Measurements from ENCODE around the gene TEX19. TPM values are rescaled to one million over a fixed set of nuclear protein-coding genes. Genes with fewer than 3 reads are reported as not detected.
"Not testable (repeated sequence)": the region's sequence is repeated elsewhere in the genome, so short reads cannot be mapped to it uniquely, and the experiment has no call there.

Gene TEX19
- total RNA-seq, 1 donor from 2014 or later: not detected

DNA sequence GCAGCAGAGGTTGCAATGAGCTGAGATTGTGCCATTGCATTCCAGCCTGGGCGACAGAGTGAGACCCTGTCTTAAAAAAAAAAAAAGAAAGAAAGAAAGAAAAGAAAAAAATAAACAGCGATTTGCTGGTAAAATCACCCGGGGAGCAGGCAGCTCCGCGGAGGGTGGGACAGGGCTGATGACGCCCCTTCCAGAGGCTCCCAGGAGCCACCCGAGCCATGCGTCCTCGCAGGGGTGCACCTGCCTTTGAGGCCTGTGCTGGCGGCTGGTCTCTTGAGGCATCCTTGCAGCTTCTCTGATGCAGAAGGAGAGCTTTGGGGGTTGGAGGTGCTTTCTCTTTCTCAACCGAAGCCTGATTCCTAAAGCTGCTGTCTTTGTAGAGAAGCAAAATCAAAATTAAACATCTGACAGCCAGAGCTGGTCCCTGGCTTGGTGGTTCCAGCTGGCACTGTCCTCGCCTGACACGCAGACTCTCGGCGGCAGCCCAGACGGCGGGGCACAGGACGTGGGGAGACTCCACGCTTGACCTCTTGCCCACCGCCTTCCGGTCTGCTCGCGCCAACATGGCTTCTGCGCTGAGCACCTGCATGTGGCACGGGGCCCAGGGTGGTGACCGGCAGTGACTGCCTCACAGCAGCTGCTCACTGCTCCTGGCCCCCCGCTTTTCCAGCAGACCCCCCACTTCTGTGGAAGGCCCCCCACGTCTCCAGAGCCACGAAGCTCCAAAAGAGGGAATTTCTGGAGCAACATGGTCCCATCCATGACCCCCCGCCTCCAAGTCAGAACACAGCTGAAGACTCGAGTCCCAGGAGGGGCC lies 19.1 kb downstream of the TEX19 start:
- Mint-ChIP-seq H3K36me3 (ENCODE audit: low read depth) (no peaks in the 10 kb centered on the region), H3K27me3 (peaks cover 29% of the 10 kb centered on the region)
- POLR2A ChIA-PET: no interaction called here

DNA sequence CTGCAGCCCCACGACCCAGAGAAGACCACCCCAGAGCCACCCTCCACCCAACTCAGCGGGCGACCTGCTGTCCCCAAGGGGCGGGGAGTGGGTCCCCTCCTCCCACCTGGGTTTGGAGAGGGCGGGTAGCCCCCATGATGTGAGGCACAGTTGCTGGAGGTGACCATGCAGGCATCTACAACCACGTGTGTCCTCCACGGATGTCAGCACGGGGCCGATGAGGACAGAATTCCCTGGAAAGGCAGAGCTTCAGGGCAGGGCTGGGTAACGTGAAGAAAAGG lies 19.6 kb downstream of the TEX19 start:
- TF ChIP-seq, protein P1, sequence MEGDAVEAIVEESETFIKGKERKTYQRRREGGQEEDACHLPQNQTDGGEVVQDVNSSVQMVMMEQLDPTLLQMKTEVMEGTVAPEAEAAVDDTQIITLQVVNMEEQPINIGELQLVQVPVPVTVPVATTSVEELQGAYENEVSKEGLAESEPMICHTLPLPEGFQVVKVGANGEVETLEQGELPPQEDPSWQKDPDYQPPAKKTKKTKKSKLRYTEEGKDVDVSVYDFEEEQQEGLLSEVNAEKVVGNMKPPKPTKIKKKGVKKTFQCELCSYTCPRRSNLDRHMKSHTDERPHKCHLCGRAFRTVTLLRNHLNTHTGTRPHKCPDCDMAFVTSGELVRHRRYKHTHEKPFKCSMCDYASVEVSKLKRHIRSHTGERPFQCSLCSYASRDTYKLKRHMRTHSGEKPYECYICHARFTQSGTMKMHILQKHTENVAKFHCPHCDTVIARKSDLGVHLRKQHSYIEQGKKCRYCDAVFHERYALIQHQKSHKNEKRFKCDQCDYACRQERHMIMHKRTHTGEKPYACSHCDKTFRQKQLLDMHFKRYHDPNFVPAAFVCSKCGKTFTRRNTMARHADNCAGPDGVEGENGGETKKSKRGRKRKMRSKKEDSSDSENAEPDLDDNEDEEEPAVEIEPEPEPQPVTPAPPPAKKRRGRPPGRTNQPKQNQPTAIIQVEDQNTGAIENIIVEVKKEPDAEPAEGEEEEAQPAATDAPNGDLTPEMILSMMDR (IDR thresholded peaks at IDR 0.05): no peak
- no peaks in the 10 kb centered on the region for H3K36me3 Mint-ChIP-seq (ENCODE audit: low read depth)
- H3K27me3 Mint-ChIP-seq: peaks cover 24% of the 10 kb centered on the region
- no peak overlapping the region for H3K4me3 Mint-ChIP-seq
- intact Hi-C loops (cut with micrococcal nuclease): no loop called here
- no peak overlapping the region for H3K27ac Mint-ChIP-seq
- ATAC-seq (ENCODE audit: low read depth): no peak
- POLR2A ChIA-PET: interaction anchor here (0.6 kb wide), 1 partner anchor 12 kb away, joined by 3 read pairs; no protein-coding TSS in a partner anchor
- no peak for DNase-seq
- no peaks in the 10 kb centered on the region for H3K9me3 Mint-ChIP-seq
- CTCF ChIA-PET: no interaction called here
- no peaks in the 10 kb centered on the region for H3K4me1 Mint-ChIP-seq

More for the DNA sequence above, 19.1 kb downstream of the TEX19 start:
- ATAC-seq (ENCODE audit: low read depth): no peak
- DNase-seq: no peak
- TF ChIP-seq, protein P1 (IDR thresholded peaks at IDR 0.05): no peak
- peaks cover 4% of the 10 kb centered on the region for H3K4me1 Mint-ChIP-seq
- no peaks in the 10 kb centered on the region for H3K9me3 Mint-ChIP-seq
- no peak overlapping the region for H3K4me3 Mint-ChIP-seq
- H3K27ac Mint-ChIP-seq: no peak overlapping the region
- CTCF ChIA-PET: no interaction called here
- intact Hi-C loops (cut with micrococcal nuclease): no loop called here

DNA sequence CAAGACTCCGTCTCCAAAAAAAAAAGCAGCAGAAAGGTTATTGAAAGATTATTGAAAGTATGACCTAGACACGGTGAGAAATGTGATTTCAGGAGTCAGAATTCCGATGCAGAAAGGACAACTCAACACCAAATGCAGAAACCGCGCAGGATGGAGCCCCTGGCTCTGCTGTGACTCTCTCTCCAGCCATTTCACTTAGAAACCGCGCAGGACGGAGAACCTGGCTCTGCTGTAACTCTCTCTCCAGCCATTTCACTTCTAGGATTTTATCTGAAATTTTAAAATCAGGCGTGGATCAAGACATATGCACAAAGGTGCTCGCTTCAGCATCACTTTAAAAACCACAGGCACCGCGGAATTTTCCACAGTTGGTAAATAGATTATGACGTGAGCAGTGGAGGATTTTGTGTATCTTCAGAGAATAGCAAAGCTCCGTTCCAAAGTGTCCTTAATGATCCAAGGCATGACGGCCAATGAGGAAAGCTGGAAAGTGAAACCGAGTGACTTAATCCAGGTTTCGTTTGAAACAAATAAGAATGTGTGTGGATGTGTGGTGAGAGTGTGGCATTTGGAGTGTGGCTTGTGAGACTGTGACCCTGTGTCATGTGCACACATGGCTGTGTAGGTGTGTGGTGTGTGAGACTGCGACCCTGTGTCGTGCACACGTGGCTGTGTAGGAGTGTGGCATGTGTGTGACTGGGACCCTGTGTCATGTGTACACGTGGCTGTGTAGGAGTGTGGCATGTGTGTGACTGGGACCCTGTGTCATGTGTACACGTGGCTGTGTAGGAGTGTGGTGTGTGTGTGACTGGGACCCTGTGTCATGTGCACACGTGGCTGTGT lies 22.0 kb downstream of the TEX19 start:
- Mint-ChIP-seq H3K9me3 (no peaks in the 10 kb centered on the region), H3K27ac (no peak overlapping the region), H3K4me1 (no peaks in the 10 kb centered on the region), H3K36me3 (ENCODE audit: low read depth) (no peaks in the 10 kb centered on the region), H3K27me3 (peaks cover 21% of the 10 kb centered on the region), H3K4me3 (no peak overlapping the region)
- ChIA-PET POLR2A (no interaction called here), CTCF (no interaction called here)
- DNase-seq: no peak
- intact Hi-C loops (cut with micrococcal nuclease): no loop called here
- TF ChIP-seq, protein P1 (IDR thresholded peaks at IDR 0.05): no peak
- no peak for ATAC-seq (ENCODE audit: low read depth)

DNA sequence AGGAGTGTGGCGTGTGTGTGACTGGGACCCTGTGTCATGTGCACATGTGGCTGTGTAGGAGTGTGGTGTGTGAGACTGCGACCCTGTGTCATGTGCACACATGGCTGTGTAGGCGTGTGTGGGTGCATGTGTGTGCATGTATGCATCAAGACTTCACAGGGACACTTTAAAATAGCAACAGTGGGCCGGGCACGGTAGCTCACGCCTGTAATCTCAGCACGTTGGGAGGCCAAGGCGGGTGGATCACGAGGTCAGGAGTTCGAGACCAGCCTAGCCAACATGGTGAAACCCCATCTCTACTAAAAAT lies 22.6 kb downstream of the TEX19 start:
- H3K4me1 Mint-ChIP-seq; H3K9me3 Mint-ChIP-seq; H3K27ac Mint-ChIP-seq; H3K4me3 Mint-ChIP-seq; POLR2A ChIA-PET; intact Hi-C loops (cut with micrococcal nuclease); ATAC-seq (ENCODE audit: low read depth); H3K36me3 Mint-ChIP-seq (ENCODE audit: low read depth); DNase-seq; CTCF ChIA-PET: not testable (repeated sequence)
- H3K27me3 Mint-ChIP-seq: peaks cover 18% of the 10 kb centered on the region

DNA sequence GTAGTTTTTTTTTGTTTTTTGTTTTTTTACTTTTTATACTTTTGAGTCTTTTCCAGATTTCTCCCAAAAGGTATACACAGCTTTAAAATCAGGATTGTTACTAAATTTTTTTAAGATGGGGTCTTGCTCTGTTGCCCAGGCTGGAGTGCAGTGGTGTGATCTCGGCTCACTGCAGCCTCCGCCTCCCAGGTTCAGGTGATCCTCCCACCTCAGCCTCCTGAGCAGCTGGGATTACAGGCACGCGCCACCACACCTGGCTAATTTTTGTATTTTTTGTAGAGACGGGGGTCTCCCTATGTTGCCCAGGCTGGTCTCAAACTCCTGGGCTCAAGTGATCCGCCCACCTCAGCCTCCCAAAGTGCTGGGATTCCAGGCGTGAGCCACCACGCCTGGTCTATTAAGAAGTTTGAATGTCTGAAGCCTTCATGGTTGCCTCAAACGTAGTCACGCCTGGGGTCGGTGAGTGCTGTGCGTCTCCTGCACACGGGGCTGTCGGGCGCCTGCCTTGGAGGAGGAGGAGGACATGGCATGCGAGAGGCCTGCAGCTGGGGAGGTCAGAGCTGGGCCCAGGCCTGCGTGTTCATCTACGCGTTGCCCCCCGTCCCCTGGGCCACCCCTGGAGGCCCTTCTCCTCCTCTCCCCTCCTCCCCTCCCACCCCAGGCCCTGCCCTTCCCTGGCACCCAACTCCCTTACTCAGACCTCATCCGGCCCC lies 23.3 kb downstream of the TEX19 start:
- H3K4me1 Mint-ChIP-seq; POLR2A ChIA-PET; DNase-seq; H3K27ac Mint-ChIP-seq; CTCF ChIA-PET; H3K9me3 Mint-ChIP-seq; ATAC-seq (ENCODE audit: low read depth); intact Hi-C loops (cut with micrococcal nuclease); H3K4me3 Mint-ChIP-seq; H3K36me3 Mint-ChIP-seq (ENCODE audit: low read depth): not testable (repeated sequence)
- H3K27me3 Mint-ChIP-seq: peaks cover 18% of the 10 kb centered on the region

DNA sequence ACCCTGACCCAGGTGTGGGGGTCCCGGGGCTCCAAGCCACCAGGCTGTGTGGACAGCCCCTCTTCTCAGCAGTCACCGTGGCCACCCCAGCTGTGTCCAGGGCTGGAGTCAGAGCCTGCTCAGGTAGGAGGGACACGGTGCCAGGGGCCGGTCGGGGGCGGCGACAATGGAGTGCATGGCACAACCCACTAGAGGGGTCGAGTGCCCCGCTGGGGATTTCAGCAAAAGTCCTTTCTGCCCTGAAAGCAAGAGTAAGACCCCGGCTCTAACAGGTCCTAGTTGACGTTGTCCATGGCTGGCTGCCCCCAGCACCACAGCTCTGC lies 23.8 kb downstream of the TEX19 start:
- ChIA-PET CTCF (no interaction called here), POLR2A (no interaction called here)
- no peak overlapping the region for H3K4me3 Mint-ChIP-seq

More for the DNA sequence above, 23.8 kb downstream of the TEX19 start:
- Mint-ChIP-seq H3K9me3 (no peaks in the 10 kb centered on the region), H3K36me3 (ENCODE audit: low read depth) (no peaks in the 10 kb centered on the region), H3K27me3 (peaks cover 18% of the 10 kb centered on the region), H3K27ac (no peak overlapping the region), H3K4me1 (no peaks in the 10 kb centered on the region)
- no peak for ATAC-seq (ENCODE audit: low read depth)
- TF ChIP-seq, protein P1 (IDR thresholded peaks at IDR 0.05): no peak
- intact Hi-C loops (cut with micrococcal nuclease): no loop called here
- no peak for DNase-seq
